GM08714 (cell line): Measurements from ENCODE around the gene HSPA8.
"Not testable (repeated sequence)": the region's sequence is repeated elsewhere in the genome, so short reads cannot be mapped to it uniquely, and the experiment has no call there.

ENCODE experiments used
- H3K4me3 ChIP-seq: fragments of 200-500 bp; sonication (Bioruptor generic); 2 replicates; pipeline ENCODE4 v1.5.1; 2014; ENCODE audit warnings: mild to moderate bottlenecking, low read length, inconsistent platforms
- ZNF274 ChIP-seq: IDR thresholded peaks from 2 replicates; pipeline ENCODE4 v1.6.1; 2012; ENCODE audit warnings: mild to moderate bottlenecking, low read depth, low read length

HSPA8 gene

GRCh38 chr11:123061403-123062157, at the start of gene HSPA8:
HSPA8 (minus strand) TSS chr11:123062136; CDS start chr11:123061324, 812 bp downstream.
- TF ChIP-seq ZNF274, result no peak
- peak within 1 kb of the TSS; percentile 98 for H3K4me3 ChIP-seq

GRCh38 chr11:123111465-123111864, 49.5 kb upstream of the HSPA8 start:
- no peak overlapping the region for H3K4me3 ChIP-seq
- TF ChIP-seq ZNF274, result no peak

- no peak overlapping the region for H3K4me3 ChIP-seq
- TF ChIP-seq ZNF274, result no peak
Observed at GRCh38 chr11:123110397-123110796, 48.5 kb upstream of the HSPA8 start.

DNA sequence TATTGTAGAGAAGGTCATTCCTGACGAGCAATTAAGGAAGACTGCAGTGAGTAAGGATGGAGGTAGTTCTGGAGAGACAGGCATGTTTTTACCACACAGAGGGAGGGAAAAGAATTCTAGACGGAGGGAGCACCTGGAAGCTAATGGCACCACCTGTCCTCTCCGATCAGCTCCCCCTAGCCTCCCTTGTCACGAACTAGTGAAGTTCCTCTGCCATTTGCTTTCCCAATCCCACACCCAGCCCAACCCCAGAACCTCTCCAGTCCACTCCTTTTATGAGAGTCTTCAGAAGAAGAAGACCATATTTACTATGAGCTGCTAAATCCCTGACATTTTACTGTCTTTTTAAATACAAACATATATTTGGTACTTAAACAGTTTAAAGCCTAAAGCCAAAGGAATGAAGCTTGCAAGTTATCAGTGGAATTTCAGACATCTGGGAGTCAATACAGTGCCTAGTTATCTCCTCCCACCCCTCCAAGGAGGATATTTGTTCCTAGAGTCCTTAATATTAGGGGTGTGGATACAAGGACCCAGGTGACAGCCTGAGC, 46.1 kb upstream of the HSPA8 start:
- no peak overlapping the region for H3K4me3 ChIP-seq

GRCh38 chr11:123104697-123105096, 42.8 kb upstream of the HSPA8 start:
- no peak for TF ChIP-seq ZNF274
- H3K4me3 ChIP-seq, result no peak overlapping the region

More for the DNA sequence above, 46.1 kb upstream of the HSPA8 start:
- TF ChIP-seq ZNF274, result no peak

- TF ChIP-seq ZNF274, result no peak
Observed at GRCh38 chr11:123103326-123103980, 41.5 kb upstream of the HSPA8 start.

DNA sequence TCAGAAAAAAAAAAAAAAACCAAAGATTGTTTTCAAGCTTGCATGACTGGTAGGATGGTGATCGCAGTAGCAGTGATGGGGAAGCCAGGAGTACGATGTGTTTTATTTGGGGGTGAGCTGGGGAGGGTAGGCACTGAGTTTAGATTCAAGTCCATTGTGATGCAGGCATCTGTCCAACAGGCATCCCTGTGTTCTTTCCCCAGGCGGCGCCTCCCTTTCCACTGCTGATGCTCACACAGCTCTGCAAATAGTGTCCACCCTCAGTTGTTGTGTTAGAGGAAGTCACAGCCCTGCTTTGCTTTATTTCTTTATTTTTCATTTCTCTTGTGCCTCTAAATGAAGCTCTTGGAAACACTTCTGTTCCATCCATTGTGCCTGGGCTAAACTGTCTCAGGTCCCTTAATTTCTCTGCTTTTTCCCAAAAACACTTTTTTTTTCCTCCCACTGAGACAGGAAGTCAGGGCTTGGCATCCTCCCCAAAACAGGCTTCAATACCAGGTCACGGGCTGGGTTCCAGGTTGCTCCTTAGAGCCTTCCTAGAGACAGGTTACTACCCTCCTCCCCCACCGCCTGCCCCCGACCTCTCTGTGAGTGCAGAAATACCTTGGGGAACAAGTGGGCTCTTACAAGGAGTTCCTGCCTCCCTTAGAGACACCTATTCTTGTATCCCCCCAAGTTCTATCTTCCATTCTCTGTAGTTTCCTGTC, 38.6 kb upstream of the HSPA8 start:
- no peak for TF ChIP-seq ZNF274
- H3K4me3 ChIP-seq, result no peak overlapping the region

More at GRCh38 chr11:123103326-123103980, 41.5 kb upstream of the HSPA8 start:
- no peak overlapping the region for H3K4me3 ChIP-seq

DNA sequence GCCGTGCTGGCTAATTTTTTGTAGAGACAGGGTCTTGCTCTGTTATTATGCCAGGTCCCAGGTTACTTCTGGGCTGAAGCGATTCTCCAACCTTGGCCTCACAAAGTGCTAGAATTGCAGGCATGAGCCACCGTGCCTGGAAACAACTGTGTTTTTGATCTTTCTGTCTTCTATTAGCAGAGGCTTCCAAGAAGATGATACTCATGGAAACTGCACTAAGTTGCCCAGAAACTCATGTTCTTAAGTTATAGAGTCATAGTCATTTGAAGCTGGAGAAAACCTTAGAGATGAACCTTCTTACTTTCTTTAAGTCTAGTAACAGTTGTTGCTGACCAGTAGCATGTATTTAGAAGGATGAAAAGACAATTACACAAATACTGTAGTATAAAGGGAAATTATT, 37.1 kb upstream of the HSPA8 start:
- no peak overlapping the region for H3K4me3 ChIP-seq
- TF ChIP-seq ZNF274, result no peak

- no peak for TF ChIP-seq ZNF274
Observed at GRCh38 chr11:123093739-123094138, 31.8 kb upstream of the HSPA8 start.

DNA sequence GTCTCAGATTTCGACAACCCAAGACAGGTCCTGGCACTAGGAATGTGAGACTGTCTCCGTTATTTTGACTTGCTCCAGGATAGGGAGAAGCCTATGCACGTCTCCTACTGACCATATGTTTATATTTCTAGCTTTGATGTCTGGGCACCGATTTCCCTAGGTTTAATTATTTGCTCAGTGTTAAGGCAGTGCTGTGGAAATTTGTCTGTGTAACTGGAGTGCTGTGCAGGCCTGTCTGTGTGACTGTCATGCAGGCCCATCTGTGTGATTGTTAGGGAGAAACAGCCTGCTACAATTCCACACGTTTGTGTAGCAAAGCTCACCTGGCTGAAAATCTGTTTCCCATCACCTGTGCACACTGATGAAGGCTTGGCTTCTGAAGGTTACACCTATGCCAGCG, 29.6 kb upstream of the HSPA8 start:
- TF ChIP-seq ZNF274, result no peak
- no peak overlapping the region for H3K4me3 ChIP-seq

More at GRCh38 chr11:123093739-123094138, 31.8 kb upstream of the HSPA8 start:
- no peak overlapping the region for H3K4me3 ChIP-seq

DNA sequence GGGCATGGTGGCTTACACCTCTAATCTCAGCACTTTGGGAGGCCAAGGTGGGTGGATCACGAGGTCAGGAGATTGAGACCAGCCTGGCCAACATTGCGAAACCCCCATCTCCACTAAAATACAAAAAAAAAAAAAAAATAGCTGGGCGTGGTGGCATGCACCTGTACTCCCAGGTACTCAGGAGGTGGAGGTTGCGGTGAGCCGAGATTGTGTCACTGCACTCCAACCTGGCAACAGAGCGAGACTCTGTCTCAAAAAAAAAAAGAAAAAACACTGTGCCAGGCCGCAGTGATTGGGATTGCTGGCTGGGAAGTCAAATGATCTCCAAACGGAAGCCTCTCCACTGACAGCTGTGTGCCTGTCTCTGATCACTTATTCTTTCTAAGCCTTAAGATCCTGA, 28.2 kb upstream of the HSPA8 start:
- not testable (repeated sequence) for H3K4me3 ChIP-seq

- H3K4me3 ChIP-seq, result not testable (repeated sequence)
Observed at GRCh38 chr11:123088896-123089295, 27.0 kb upstream of the HSPA8 start.

DNA sequence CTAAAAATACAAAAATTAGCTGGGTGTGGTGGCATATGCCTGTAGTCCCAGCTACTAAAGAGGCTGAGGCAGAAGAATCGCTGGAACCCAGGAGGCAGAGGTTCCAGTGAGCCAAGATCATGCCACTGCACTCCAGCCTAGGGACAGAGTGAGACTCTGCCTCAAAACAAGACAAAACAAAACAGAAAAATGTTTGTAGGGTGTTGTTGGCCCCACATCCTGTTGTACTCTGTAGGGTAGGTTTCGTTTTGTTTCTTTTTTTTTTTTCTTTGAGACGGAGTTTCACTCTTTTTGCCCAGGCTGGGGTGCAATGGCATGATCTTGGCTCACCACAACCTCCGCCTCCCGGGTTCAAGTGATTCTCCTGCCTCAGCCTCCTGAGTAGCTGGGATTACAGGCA, 25.7 kb upstream of the HSPA8 start:
- not testable (repeated sequence) for H3K4me3 ChIP-seq

DNA sequence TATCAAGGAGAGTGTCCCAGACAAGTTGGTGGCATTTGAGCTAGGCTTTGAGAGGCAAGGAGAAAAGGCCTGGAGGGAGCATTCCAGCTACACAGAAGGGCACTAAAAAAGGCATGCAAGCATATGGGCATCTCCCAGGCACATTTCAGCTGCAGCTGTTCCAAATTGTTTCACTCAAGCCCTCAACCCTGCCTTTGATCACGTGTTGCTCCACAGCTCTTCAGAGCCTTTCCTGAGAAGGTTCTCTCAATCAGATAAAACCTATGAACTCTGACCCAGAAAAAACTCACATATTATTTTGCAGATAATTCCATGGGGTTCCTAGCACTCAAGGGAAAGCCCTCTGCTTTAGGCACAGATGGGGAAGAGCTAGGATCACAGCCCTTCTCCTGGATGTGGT, 24.4 kb upstream of the HSPA8 start:
- no peak overlapping the region for H3K4me3 ChIP-seq
- TF ChIP-seq ZNF274, result no peak

GRCh38 chr11:123085497-123085896, 23.6 kb upstream of the HSPA8 start:
- no peak for TF ChIP-seq ZNF274
- H3K4me3 ChIP-seq, result no peak overlapping the region
